ENCODE data around the gene LRMDA. TPM values are rescaled to one million over a fixed set of nuclear protein-coding genes. Genes with fewer than 3 reads are reported as not detected.

Gene LRMDA
- polyA plus RNA-seq, 3 donors: 39.8 to 59.6 (median 56.4) TPM

DNA sequence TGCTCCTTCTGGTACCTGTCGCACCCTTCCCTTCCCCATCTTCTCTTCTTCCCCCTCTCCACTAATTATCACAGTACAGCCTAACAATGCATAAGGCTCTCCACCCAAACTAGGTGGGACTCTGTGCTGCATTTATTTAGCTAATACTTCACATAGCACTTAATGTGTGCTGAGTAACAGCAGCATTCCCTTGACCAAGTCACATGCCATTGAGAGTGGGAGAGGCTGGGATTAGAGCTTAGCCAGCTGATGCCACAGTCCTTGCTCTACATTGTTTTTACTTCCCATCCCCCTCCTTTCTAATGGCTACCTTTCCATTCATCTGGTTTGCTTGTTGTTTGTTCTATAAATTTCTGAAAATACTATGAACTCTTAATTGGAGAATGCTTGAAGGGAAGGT, 426.9 kb downstream of the LRMDA start:
- Mint-ChIP-seq H3K36me3 (no peaks in the 10 kb centered on the region), H3K27ac (no peak overlapping the region), H3K4me1 (peaks cover 11% of the 10 kb centered on the region), H3K4me3 (no peak overlapping the region), H3K9me3 (peaks cover 0 to 2% (median 0%) of the 10 kb centered on the region in 7 donors), H3K27me3 (ENCODE audit: low read depth in 3 of 3) (peaks cover 0 to 3% (median 0%) of the 10 kb centered on the region in 3 donors)
- WGBS (ENCODE audit: insufficient coverage): 100% methylated on average over 1 of the region's 1 CpG
- no peak overlapping the region for H3K27ac ChIP-seq (ENCODE audit: low read depth in 1 of 2, low read length in 2 of 2)
- H4K20me1 ChIP-seq (ENCODE audit: insufficient read depth, low read length): no peaks in the 10 kb centered on the region
- TF ChIP-seq, protein P1, sequence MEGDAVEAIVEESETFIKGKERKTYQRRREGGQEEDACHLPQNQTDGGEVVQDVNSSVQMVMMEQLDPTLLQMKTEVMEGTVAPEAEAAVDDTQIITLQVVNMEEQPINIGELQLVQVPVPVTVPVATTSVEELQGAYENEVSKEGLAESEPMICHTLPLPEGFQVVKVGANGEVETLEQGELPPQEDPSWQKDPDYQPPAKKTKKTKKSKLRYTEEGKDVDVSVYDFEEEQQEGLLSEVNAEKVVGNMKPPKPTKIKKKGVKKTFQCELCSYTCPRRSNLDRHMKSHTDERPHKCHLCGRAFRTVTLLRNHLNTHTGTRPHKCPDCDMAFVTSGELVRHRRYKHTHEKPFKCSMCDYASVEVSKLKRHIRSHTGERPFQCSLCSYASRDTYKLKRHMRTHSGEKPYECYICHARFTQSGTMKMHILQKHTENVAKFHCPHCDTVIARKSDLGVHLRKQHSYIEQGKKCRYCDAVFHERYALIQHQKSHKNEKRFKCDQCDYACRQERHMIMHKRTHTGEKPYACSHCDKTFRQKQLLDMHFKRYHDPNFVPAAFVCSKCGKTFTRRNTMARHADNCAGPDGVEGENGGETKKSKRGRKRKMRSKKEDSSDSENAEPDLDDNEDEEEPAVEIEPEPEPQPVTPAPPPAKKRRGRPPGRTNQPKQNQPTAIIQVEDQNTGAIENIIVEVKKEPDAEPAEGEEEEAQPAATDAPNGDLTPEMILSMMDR (IDR thresholded peaks at IDR 0.05): no peak
- H3K9me3 ChIP-seq (replicated peaks in 1 of 2; ENCODE audit: control insufficient read depth in 1 of 2, insufficient read depth in 1 of 2, low read length in 2 of 2): no peaks in the 10 kb centered on the region
- no peak for DNase-seq
- no peak overlapping the region for H3K4me3 ChIP-seq (replicated peaks in 1 of 3; ENCODE audit: low read depth in 2 of 3, low read length in 3 of 3)
- H3K4me2 ChIP-seq (replicated peaks; ENCODE audit: extremely low read depth, low read length, poor library complexity, severe bottlenecking): no peak overlapping the region
- H3K9ac ChIP-seq (ENCODE audit: insufficient read depth, low read length, poor library complexity, severe bottlenecking): no peak overlapping the region
- H2AFZ ChIP-seq (ENCODE audit: insufficient read depth, low read depth, low read length, poor library complexity, severe bottlenecking): no peak overlapping the region
- intact Hi-C loops (cut with micrococcal nuclease): no loop called here
- no peaks in the 10 kb centered on the region for H3K27me3 ChIP-seq (ENCODE audit: control insufficient read depth in 2 of 2, insufficient read depth in 2 of 2, low read length in 2 of 2)
- peaks cover 0 to 6% of the 10 kb centered on the region in 2 donors for H3K4me1 ChIP-seq (ENCODE audit: control insufficient read depth in 1 of 2, insufficient read depth in 2 of 2, low read length in 2 of 2)
- H3K36me3 ChIP-seq (replicated peaks in 1 of 2; ENCODE audit: control insufficient read depth in 1 of 2, insufficient read depth in 2 of 2, low read length in 2 of 2): no peaks in the 10 kb centered on the region
- H3K79me2 ChIP-seq (ENCODE audit: insufficient read depth, low read length): no peaks in the 10 kb centered on the region

DNA sequence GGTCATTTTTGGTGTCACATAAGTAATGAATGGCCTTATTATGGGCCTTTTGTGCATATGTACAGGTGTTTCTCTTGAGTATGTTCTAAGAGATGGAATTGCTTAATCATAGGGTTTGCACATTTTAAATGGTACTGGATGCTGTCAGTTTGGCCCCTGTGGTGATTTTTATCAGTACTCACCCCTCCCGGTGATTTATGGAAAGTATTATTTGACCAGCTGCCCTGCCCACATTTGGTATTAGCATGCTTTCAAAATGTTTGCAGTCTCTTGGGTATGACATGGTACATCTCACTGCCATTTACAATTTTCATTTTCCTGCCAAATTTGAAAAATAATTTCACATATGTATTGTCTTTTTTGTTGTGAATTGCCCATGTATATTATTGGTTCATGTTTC, 427.7 kb downstream of the LRMDA start:
- Histone ChIP-seq H3K36me3 (replicated peaks in 1 of 2; ENCODE audit: control insufficient read depth in 1 of 2, insufficient read depth in 2 of 2, low read length in 2 of 2) (no peaks in the 10 kb centered on the region), H3K4me1 (ENCODE audit: control insufficient read depth in 1 of 2, insufficient read depth in 2 of 2, low read length in 2 of 2) (peaks cover 0 to 6% of the 10 kb centered on the region in 2 donors), H3K27me3 (ENCODE audit: control insufficient read depth in 2 of 2, insufficient read depth in 2 of 2, low read length in 2 of 2) (no peaks in the 10 kb centered on the region), H3K27ac (ENCODE audit: low read depth in 1 of 2, low read length in 2 of 2) (no peak overlapping the region), H2AFZ (ENCODE audit: insufficient read depth, low read depth, low read length, poor library complexity, severe bottlenecking) (no peak overlapping the region), H4K20me1 (ENCODE audit: insufficient read depth, low read length) (peaks cover 1% of the 10 kb centered on the region), H3K79me2 (ENCODE audit: insufficient read depth, low read length) (no peaks in the 10 kb centered on the region), H3K9ac (ENCODE audit: insufficient read depth, low read length, poor library complexity, severe bottlenecking) (no peak overlapping the region), H3K4me2 (replicated peaks; ENCODE audit: extremely low read depth, low read length, poor library complexity, severe bottlenecking) (no peak overlapping the region), H3K9me3 (replicated peaks in 1 of 2; ENCODE audit: control insufficient read depth in 1 of 2, insufficient read depth in 1 of 2, low read length in 2 of 2) (no peaks in the 10 kb centered on the region), H3K4me3 (replicated peaks in 1 of 3; ENCODE audit: low read depth in 2 of 3, low read length in 3 of 3) (no peak overlapping the region)
- WGBS (ENCODE audit: insufficient coverage): no CpG with 5 or more reads among the region's 1 CpG
- TF ChIP-seq, protein P1 (IDR thresholded peaks at IDR 0.05): no peak
- no peak overlapping the region for H3K4me3 Mint-ChIP-seq
- H3K27me3 Mint-ChIP-seq (ENCODE audit: low read depth in 3 of 3): peaks cover 0 to 2% (median 0%) of the 10 kb centered on the region in 3 donors
- no peak for DNase-seq
- intact Hi-C loops (cut with micrococcal nuclease): no loop called here
- H3K4me1 Mint-ChIP-seq: peaks cover 11% of the 10 kb centered on the region
- H3K27ac Mint-ChIP-seq: no peak overlapping the region
- H3K9me3 Mint-ChIP-seq: peaks cover 0 to 2% (median 0%) of the 10 kb centered on the region in 7 donors
- H3K36me3 Mint-ChIP-seq: no peaks in the 10 kb centered on the region

All from CD14-positive monocyte (primary cell).